ENCODE results near the gene ATXN7L3B. TPM values are rescaled to one million over a fixed set of nuclear protein-coding genes. Genes with fewer than 3 reads are reported as not detected.

ATXN7L3B gene
- total and polyA plus RNA-seq, 2 of the 4 experiments (the other 2 are of a cell fraction), result 12.9 to 21.7 TPM

DNA sequence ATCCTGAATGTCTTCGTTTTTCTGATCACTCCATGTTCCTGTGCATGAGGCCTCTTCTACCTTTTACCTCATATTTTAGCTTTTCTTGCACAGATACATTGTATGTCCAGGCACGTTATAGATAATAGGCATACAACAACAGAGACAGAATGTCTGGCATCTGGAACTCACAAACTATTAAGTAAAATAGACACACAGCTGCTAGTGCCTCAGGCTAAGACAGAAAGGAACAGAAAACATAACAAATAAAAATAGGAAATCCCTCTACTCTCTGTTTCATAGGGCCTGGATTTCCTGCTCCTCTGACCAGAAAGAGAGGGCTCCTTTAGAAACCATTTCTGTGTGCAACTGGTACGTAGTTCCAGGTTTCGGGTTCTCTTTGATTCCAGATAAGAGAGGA lies 48.6 kb downstream of the ATXN7L3B start:
- no peak overlapping the region for H4K8ac ChIP-seq (ENCODE audit: low read depth in 2 of 2, low read length in 2 of 2)
- in situ Hi-C loops (cut with MboI; ENCODE audit: low sequenced_read_pairs), result no loop called here
- no peak overlapping the region for H3K4me3 ChIP-seq (ENCODE audit: insufficient read depth, low read depth, low read length)
- TF ChIP-seq CEBPB (IDR thresholded peaks at IDR 0.05; ENCODE audit: low read depth, low read length) (no peak), RCOR1 (IDR thresholded peaks at IDR 0.05; ENCODE audit: insufficient replicate concordance, low read length) (no peak), SMC3 (IDR thresholded peaks at IDR 0.05; ENCODE audit: low read depth, low read length) (no peak), MAZ (IDR thresholded peaks at IDR 0.05; ENCODE audit: borderline replicate concordance, low read depth, low read length) (no peak), MXI1 (IDR thresholded peaks at IDR 0.05; ENCODE audit: borderline replicate concordance, low read depth, low read length) (no peak), BHLHE40 (IDR thresholded peaks at IDR 0.05; ENCODE audit: low read depth, low read length) (no peak), FOS (IDR thresholded peaks at IDR 0.05; ENCODE audit: low read depth, low read length) (no peak), MAFK (IDR thresholded peaks at IDR 0.05; ENCODE audit: low read depth, low read length) (no peak), POLR2A (IDR thresholded peaks at IDR 0.05; ENCODE audit: low read depth, low read length) (no peak), RFX5 (IDR thresholded peaks at IDR 0.05; ENCODE audit: low read depth, low read length) (no peak), NFE2L2 (IDR thresholded peaks at IDR 0.05; ENCODE audit: low read depth, low read length) (no peak), RAD21 (IDR thresholded peaks at IDR 0.05; ENCODE audit: low read length) (no peak), CHD1 (IDR thresholded peaks at IDR 0.05; ENCODE audit: low read depth, low read length) (no peak)
- TF ChIP-seq, protein P1, sequence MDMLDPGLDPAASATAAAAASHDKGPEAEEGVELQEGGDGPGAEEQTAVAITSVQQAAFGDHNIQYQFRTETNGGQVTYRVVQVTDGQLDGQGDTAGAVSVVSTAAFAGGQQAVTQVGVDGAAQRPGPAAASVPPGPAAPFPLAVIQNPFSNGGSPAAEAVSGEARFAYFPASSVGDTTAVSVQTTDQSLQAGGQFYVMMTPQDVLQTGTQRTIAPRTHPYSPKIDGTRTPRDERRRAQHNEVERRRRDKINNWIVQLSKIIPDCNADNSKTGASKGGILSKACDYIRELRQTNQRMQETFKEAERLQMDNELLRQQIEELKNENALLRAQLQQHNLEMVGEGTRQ (IDR thresholded peaks at IDR 0.05; ENCODE audit: low read depth, low read length), result no peak
- TF ChIP-seq, protein P2, sequence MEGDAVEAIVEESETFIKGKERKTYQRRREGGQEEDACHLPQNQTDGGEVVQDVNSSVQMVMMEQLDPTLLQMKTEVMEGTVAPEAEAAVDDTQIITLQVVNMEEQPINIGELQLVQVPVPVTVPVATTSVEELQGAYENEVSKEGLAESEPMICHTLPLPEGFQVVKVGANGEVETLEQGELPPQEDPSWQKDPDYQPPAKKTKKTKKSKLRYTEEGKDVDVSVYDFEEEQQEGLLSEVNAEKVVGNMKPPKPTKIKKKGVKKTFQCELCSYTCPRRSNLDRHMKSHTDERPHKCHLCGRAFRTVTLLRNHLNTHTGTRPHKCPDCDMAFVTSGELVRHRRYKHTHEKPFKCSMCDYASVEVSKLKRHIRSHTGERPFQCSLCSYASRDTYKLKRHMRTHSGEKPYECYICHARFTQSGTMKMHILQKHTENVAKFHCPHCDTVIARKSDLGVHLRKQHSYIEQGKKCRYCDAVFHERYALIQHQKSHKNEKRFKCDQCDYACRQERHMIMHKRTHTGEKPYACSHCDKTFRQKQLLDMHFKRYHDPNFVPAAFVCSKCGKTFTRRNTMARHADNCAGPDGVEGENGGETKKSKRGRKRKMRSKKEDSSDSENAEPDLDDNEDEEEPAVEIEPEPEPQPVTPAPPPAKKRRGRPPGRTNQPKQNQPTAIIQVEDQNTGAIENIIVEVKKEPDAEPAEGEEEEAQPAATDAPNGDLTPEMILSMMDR (conservative IDR thresholded peaks at IDR 0.05; ENCODE audit: low read depth, low read length), result no peak
- TF ChIP-seq, protein P3, sequence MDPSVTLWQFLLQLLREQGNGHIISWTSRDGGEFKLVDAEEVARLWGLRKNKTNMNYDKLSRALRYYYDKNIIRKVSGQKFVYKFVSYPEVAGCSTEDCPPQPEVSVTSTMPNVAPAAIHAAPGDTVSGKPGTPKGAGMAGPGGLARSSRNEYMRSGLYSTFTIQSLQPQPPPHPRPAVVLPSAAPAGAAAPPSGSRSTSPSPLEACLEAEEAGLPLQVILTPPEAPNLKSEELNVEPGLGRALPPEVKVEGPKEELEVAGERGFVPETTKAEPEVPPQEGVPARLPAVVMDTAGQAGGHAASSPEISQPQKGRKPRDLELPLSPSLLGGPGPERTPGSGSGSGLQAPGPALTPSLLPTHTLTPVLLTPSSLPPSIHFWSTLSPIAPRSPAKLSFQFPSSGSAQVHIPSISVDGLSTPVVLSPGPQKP (IDR thresholded peaks at IDR 0.05; ENCODE audit: borderline replicate concordance, low read depth, low read length), result no peak
- no peak overlapping the region for H4K91ac ChIP-seq (ENCODE audit: insufficient read depth, low read depth, low read length)
- 0% methylated on average over 1 of the region's 4 CpGs; no CpG with 5 or more reads in 1 of the 2 experiments for WGBS, 2 experiments (ENCODE audit: extremely low coverage in 2 of 2, insufficient read length in 1 of 2)
- H3K56ac ChIP-seq (ENCODE audit: extremely low read depth, insufficient read depth, low read length), result no peak overlapping the region
- H3K27me3 ChIP-seq (ENCODE audit: control insufficient read depth, insufficient read depth, low read length), result no peaks in the 10 kb centered on the region
- intact Hi-C loops (cut with micrococcal nuclease), result no loop called here
- H2AK5ac ChIP-seq (ENCODE audit: low read depth, low read length), result no peak overlapping the region
- no peak overlapping the region for H3K23ac ChIP-seq (ENCODE audit: low read depth, low read length)
- H2AK9ac ChIP-seq (replicated peaks; ENCODE audit: low read depth, low read length, poor library complexity), result no peak overlapping the region
- H3K4me1 ChIP-seq (ENCODE audit: control insufficient read depth, insufficient read depth, low read length), result no peaks in the 10 kb centered on the region
- ChIA-PET POLR2A (ENCODE audit: unreplicated experiment) (no interaction called here), CTCF (interaction anchor here (0.6 kb wide), 1 partner anchor 97 kb away, joined by 9 read pairs; no protein-coding TSS in a partner anchor)
- H3K36me3 ChIP-seq (ENCODE audit: control insufficient read depth, insufficient read depth, low read length), result no peaks in the 10 kb centered on the region
- no peaks in the 10 kb centered on the region for H3K9me3 ChIP-seq (ENCODE audit: control insufficient read depth, insufficient read depth, low read length)
- H3K79me1 ChIP-seq (ENCODE audit: low read depth in 1 of 2, low read length in 2 of 2), result no peaks in the 10 kb centered on the region
- no peak overlapping the region for H2AFZ ChIP-seq (replicated peaks; ENCODE audit: low read length, poor library complexity)
- BruUV-seq (replicated peaks), result no TSS peak
- no peak overlapping the region for H3K27ac ChIP-seq (ENCODE audit: insufficient read depth, low read length)
- no peak overlapping the region for H2BK15ac ChIP-seq (ENCODE audit: low read depth, low read length)
- H2BK120ac ChIP-seq (ENCODE audit: low read depth, low read length), result no peak overlapping the region
- H2BK20ac ChIP-seq (ENCODE audit: low read depth, low read length), result no peak overlapping the region
- no peak for DNase-seq
- H2BK5ac ChIP-seq (ENCODE audit: low read depth, low read length, poor library complexity, severe bottlenecking), result no peak overlapping the region
- dilution Hi-C loops (cut with HindIII; ENCODE audit: low sequenced_read_pairs, unreplicated experiment), result no loop called here
- H3K9ac ChIP-seq (ENCODE audit: low read depth, low read length), result no peak overlapping the region
- no peak overlapping the region for H3K14ac ChIP-seq (replicated peaks; ENCODE audit: low read depth, low read length)
- H4K20me1 ChIP-seq (ENCODE audit: insufficient read depth, low read length), result no peaks in the 10 kb centered on the region
- H3K18ac ChIP-seq (ENCODE audit: low read depth, low read length), result no peak overlapping the region
- no peak overlapping the region for H3K4me2 ChIP-seq (ENCODE audit: low read depth, low read length)
- H3K9me1 ChIP-seq (ENCODE audit: insufficient read depth, low read length), result no peaks in the 10 kb centered on the region
- no peak overlapping the region for H4K5ac ChIP-seq (ENCODE audit: low read depth, low read length)
- no peak for ATAC-seq (ENCODE audit: low read depth)
- no peak overlapping the region for H3K4ac ChIP-seq (ENCODE audit: low read depth, low read length)
